GM12864 (cell line): ENCODE measurements around the gene RNF111.
"Not testable (repeated sequence)": the region's sequence is repeated elsewhere in the genome, so short reads cannot be mapped to it uniquely, and the experiment has no call there.

Experiments used
- DNase-seq: peaks from one replicate; pipeline ENCODE4 v3.0.0-alpha.2; 2011; ENCODE audit warnings: low read depth
- H3K4me3 ChIP-seq: 2 replicates; pipeline ENCODE4 v1.5.1; 2011; ENCODE audit warnings: mild to moderate bottlenecking, low read depth, low read length, control low read depth
- TF ChIP-seq, protein P1 (sequence below): IDR thresholded peaks from 2 replicates; pipeline ENCODE4 v1.5.1; 2011; ENCODE audit warnings: low read depth, mild to moderate bottlenecking, moderate library complexity, low read length, control low read depth, inconsistent platforms; ENCODE audit errors: missing control alignments

Gene RNF111

DNA sequence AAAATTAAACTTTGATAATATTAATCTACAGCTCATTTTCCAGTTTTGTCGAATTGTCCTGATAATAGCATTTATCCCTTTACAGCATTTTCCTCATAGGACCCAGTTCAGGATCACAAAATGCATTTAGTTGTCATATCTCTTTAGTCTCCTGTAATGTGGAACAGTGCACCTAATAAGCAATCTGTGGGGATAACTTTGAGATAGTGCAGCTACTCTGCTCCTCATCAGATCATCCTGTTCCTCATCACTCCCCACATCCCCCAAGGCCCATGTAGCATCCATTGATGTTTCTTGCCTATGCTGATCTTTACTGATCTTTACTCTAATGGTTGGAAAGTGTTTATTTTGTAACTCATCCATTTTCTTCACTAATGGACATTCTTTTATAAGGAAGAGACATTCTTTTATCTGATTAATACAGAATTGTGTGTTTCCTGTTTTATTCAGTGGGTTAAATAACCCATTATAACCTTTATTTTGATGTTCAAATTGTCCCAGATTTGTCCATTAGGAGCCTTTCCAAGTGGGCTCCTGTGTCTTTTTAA is 7.5 kb downstream of the RNF111 start:
- no peak overlapping the region for H3K4me3 ChIP-seq
- TF ChIP-seq, protein P1, sequence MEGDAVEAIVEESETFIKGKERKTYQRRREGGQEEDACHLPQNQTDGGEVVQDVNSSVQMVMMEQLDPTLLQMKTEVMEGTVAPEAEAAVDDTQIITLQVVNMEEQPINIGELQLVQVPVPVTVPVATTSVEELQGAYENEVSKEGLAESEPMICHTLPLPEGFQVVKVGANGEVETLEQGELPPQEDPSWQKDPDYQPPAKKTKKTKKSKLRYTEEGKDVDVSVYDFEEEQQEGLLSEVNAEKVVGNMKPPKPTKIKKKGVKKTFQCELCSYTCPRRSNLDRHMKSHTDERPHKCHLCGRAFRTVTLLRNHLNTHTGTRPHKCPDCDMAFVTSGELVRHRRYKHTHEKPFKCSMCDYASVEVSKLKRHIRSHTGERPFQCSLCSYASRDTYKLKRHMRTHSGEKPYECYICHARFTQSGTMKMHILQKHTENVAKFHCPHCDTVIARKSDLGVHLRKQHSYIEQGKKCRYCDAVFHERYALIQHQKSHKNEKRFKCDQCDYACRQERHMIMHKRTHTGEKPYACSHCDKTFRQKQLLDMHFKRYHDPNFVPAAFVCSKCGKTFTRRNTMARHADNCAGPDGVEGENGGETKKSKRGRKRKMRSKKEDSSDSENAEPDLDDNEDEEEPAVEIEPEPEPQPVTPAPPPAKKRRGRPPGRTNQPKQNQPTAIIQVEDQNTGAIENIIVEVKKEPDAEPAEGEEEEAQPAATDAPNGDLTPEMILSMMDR: no peak
- no peak for DNase-seq

DNA sequence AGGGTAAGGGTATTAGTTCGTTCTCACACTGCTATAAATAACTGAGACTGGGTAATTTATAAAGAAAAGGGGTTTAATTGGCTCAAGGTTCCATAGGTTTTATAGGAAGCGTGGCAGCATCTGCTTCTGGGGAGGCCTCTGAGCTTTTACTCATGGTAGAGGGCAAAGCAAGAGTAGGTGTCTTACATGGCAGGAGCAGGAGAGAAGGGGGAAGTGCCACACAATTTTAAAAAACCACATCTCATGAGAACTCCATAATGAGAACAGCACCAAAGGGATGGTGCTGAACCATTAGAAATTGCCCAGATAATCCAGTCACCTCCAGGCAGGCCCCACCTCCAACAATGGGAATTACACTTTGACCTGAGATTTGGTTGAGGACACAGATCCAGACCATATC is 12.2 kb downstream of the RNF111 start:
- TF ChIP-seq, protein P1: no peak
- no peak for DNase-seq
- no peak overlapping the region for H3K4me3 ChIP-seq

DNA sequence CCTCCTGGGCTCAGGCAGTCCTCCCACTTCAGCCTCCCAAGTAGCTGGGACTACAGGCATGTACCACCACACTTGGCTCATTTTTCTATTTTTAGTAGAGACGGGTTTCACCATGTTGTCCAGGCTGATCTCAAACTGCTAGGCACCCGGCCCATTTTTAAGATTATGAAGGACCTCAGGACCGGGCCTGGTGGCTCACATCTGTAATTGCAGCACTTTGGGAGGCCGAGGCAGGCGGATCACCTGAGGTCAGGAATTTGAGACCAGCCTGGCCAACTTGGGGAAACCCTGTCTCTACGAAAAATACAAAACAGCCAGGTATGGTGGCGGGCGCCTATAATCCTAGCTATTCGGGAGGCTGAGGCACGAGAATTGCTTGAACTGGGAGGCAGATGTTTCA is 12.8 kb downstream of the RNF111 start:
- not testable (repeated sequence) for H3K4me3 ChIP-seq, DNase-seq

DNA sequence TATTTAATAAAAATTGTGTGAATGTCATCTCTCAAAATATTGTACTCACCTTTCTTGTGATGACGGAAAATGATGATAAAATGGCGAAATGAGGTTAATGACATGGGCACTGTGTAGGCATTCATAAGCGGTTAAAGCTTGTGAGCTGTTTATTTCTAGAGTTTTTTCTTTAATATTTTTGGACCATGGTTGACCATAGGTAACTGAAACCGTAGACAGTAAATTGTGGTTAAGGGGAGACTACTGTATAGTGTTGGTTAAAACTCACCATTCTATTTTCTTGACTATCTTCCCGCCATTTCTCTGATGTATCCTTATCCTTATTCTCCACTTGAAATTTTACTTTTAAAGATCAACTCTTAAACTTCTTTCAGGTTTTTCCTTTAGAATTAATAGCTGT is 14.5 kb downstream of the RNF111 start:
- H3K4me3 ChIP-seq: no peak overlapping the region
- TF ChIP-seq, protein P1: no peak
- no peak for DNase-seq

DNA sequence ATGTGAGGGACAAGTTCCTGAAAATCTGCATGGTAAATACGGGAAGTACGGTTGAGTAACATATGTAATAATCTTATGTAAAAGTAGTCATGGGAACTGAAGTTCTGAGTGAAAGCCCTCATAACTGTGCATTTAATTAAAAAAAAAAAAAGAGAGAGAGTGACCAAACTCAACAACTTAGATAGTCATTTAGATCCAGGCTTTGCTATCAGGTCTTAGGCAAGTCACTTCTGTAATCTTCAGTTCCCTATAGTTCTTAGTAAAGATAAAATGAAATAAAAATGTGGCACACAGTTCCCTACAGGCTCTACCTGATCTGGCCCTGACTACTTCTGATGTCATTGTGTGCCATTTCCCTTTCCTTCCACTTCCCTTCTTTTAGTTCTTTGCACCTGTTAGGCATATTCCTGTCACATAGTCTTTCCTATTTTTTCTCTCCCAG is 15.0 kb downstream of the RNF111 start:
- TF ChIP-seq, protein P1: no peak
- H3K4me3 ChIP-seq: no peak overlapping the region
- DNase-seq: no peak

DNA sequence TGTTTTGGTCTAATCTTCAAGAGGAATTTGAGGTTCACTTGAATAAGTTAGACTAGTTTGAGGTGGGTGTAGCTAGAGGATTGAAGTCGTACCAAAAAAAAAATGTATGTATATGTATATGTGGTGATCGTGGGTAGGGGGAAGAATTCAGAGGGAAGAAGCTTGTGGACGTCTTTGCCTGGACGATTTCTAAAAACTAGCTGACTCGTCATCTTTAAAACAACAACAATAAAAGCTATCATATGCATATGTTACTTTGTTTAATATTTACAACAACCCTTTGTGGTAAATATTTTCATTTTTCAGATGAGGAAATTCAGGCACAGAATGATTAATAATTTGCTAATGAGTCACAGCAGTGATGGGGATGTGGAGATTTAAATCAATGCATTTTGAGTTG is 18.1 kb downstream of the RNF111 start:
- TF ChIP-seq, protein P1: no peak
- DNase-seq: no peak
- no peak overlapping the region for H3K4me3 ChIP-seq

DNA sequence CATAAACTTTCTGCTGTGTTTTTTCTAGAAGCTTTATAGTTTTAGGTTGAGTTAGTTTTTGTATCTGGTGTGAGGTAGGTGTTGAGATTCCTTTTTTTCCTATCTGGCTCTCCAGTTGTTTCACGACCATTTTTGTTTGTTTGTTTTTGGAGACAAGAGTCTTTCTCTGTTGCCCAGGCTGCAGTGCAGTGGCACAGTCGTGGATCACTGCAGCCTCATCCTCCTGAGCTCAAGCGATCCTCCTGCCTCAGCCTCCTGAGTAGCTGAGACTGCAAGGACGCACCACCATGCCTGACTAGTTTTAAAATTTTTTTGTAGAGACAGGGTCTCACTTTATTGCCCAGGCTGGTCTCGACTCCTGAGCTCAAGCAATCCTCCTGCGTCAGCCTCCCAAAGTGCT is 20.6 kb downstream of the RNF111 start:
- TF ChIP-seq, protein P1: no peak
- DNase-seq: no peak
- H3K4me3 ChIP-seq: no peak overlapping the region
